Measurements from ENCODE around the gene NOS1AP.

Gene NOS1AP

DNA sequence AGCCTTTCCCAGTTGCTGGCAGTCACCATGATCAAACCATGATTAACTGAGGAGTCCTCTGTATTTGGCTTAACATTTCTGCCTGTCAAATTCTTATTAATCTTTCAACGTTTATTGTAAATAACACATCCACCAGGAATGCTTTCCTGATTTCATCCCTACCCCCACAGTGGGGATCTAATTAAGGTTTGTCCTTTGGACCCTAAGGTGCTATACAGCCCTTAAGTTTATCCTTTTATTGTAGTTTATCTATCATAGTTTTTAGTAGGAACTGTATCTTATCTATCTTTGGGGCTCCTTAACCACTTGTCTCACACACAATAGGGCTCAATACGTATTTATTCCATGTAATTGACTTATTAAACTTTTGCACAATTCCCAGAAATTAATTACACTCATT is 246.2 kb downstream of the NOS1AP start:
- H3K9me3 ChIP-seq (ENCODE audit: low read length): no peaks in the 10 kb centered on the region
- H3K27ac ChIP-seq (ENCODE audit: low read depth, low read length): no peak overlapping the region
- no peak overlapping the region for H3K9ac ChIP-seq (ENCODE audit: low read length)
- no peaks in the 10 kb centered on the region for H3K36me3 ChIP-seq (ENCODE audit: insufficient read depth, low read length)
- H3K4me1 ChIP-seq (ENCODE audit: insufficient read depth, low read length): no peaks in the 10 kb centered on the region
- no peak overlapping the region for H3K4me3 ChIP-seq (ENCODE audit: low read depth in 1 of 2, low read length in 2 of 2)
- no peaks in the 10 kb centered on the region for H3K27me3 ChIP-seq (ENCODE audit: control insufficient read depth in 1 of 2, insufficient read depth in 2 of 2, low read length in 2 of 2)

DNA sequence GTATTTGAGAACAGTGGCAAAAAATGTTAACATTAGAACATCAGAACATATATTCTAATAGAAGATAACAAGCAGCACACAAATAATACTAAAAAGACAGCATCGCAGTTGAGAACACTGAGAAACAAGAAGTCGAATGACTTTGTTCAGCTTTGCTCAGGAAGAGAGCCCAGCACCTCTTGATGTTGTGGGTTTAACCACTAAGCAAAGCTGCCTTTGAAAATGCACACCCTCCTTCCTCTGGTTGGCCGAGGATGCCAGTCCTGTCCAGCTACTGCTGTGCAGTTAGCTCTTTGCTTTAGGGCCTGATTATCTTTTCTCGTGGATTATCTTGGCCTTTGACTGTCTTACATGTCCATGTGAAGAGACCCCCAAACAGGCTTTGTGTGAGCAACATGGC is 246.7 kb downstream of the NOS1AP start:
- Histone ChIP-seq H3K27ac (ENCODE audit: low read depth, low read length) (no peak overlapping the region), H3K4me1 (ENCODE audit: insufficient read depth, low read length) (no peaks in the 10 kb centered on the region), H3K9ac (ENCODE audit: low read length) (no peak overlapping the region), H3K36me3 (ENCODE audit: insufficient read depth, low read length) (no peaks in the 10 kb centered on the region), H3K27me3 (ENCODE audit: control insufficient read depth in 1 of 2, insufficient read depth in 2 of 2, low read length in 2 of 2) (no peaks in the 10 kb centered on the region), H3K9me3 (ENCODE audit: low read length) (no peaks in the 10 kb centered on the region), H3K4me3 (ENCODE audit: low read depth in 1 of 2, low read length in 2 of 2) (no peak overlapping the region)

DNA sequence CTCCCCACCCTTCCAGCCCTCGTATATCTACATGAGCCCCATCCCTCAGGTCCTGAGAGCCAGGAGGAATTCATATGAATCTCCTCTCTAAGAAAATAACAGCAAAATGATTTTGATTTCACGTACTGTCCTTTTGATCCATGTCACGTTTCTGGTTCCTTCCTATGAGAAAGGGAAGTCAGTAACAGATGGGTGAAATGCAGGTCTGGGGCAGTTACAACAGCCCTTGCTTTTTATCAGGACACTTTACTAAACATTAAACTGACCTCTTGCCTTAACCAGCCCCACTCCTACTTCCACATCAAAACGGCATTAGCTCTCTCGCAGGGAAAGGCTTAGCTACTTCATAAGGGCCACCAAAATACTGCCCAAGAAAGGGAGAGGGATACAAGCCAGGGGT is 248.1 kb downstream of the NOS1AP start:
- H3K4me1 ChIP-seq (ENCODE audit: insufficient read depth, low read length): no peaks in the 10 kb centered on the region
- no peaks in the 10 kb centered on the region for H3K36me3 ChIP-seq (ENCODE audit: insufficient read depth, low read length)

DNA sequence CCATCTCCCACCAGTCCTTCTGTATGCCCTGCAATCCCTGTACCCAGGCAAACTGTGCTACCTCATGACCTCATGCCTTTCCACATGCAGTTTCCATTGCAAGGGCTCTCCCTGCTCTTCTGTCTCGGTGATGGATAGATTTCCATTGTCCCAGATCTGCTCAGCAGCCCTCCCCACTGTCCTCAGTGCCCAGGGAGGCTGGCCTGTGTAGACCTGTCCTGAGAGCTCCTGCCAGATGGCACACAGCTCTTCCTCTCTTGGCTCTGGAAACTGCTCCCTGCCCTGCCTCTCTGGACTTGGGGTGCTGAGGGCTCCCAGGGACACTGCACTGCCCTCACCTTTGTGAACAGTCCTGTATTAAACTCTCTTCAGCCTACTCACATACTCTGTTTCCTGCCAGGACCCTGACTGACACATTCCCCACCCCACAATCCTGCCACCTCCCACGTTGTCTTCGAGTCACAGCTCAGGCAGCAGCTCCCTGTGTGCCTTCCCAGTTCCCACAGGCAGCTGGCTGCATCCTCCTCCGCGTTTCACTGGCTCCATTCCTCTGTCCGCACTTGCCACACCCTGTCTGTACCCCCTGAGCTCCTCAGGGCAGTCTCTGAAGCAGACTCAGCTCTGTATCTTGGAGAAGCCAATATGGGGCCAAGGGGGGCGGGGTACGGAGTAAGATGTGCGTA is 250.1 kb downstream of the NOS1AP start:
- no peaks in the 10 kb centered on the region for H3K27me3 ChIP-seq (ENCODE audit: control insufficient read depth in 1 of 2, insufficient read depth in 2 of 2, low read length in 2 of 2)
- H3K27ac ChIP-seq (ENCODE audit: low read depth, low read length): no peak overlapping the region
- H3K4me3 ChIP-seq (ENCODE audit: low read depth in 1 of 2, low read length in 2 of 2): no peak overlapping the region
- no peaks in the 10 kb centered on the region for H3K9me3 ChIP-seq (ENCODE audit: low read length)
- H3K4me1 ChIP-seq (ENCODE audit: insufficient read depth, low read length): no peaks in the 10 kb centered on the region
- H3K36me3 ChIP-seq (ENCODE audit: insufficient read depth, low read length): no peaks in the 10 kb centered on the region
- H3K9ac ChIP-seq (ENCODE audit: low read length): no peak overlapping the region

More for the DNA sequence above, 248.1 kb downstream of the NOS1AP start:
- Histone ChIP-seq H3K4me3 (ENCODE audit: low read depth in 1 of 2, low read length in 2 of 2) (no peak overlapping the region), H3K9me3 (ENCODE audit: low read length) (no peaks in the 10 kb centered on the region), H3K27me3 (ENCODE audit: control insufficient read depth in 1 of 2, insufficient read depth in 2 of 2, low read length in 2 of 2) (no peaks in the 10 kb centered on the region), H3K9ac (ENCODE audit: low read length) (no peak overlapping the region), H3K27ac (ENCODE audit: low read depth, low read length) (no peak overlapping the region)

DNA sequence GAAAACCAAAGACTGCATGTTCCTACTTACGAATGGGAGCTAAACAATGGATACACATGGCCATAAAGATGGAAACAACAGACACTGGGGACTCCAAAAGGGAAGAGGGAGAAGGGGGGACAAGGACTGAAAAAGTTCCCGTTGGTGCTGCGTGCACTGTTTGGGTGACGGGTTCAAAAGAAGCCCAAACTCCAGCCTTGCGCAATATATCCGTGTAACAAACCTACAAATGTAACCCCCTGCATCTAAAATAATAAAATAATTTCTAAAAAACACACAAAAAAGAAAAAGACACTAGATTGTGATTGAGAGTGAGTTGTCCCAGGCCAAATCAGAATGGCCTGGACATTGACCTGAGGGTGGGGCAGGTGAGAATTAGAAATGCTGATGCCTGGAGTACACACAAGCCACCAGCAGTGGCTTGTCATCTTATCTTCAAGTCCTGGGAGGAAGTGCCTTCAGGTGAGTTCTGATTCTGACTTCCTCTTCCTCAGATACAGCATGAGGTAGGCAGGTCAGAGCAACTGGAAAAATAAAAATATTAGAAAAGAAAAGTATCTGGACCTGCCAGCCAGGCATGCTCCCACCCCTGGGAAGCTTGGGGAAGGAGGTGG is 252.4 kb downstream of the NOS1AP start:
- H3K36me3 ChIP-seq (ENCODE audit: insufficient read depth, low read length): no peaks in the 10 kb centered on the region
- H3K27me3 ChIP-seq (ENCODE audit: control insufficient read depth in 1 of 2, insufficient read depth in 2 of 2, low read length in 2 of 2): no peaks in the 10 kb centered on the region
- H3K27ac ChIP-seq (ENCODE audit: low read depth, low read length): no peak overlapping the region
- no peaks in the 10 kb centered on the region for H3K9me3 ChIP-seq (ENCODE audit: low read length)
- H3K4me3 ChIP-seq (ENCODE audit: low read depth in 1 of 2, low read length in 2 of 2): no peak overlapping the region
- H3K4me1 ChIP-seq (ENCODE audit: insufficient read depth, low read length): no peaks in the 10 kb centered on the region
- H3K9ac ChIP-seq (ENCODE audit: low read length): no peak overlapping the region

DNA sequence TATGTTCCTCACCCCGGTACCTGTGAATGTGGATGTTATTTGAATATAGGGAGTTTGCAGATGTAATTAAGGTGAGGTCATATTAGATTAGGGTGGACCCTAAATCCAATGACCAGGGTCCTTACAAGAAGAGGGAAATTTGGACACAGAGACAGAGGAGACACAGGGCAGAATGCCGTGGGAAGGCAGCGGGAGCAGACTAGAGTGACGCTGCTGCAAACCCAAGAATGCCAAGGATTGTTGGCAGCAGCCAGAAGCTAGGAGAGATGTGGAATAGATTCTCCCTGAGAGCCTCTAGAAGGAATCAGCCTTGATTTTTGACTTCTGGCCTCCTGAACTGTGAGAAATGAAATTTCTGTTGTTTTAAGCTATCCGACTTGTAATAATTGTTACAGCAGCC is 253.5 kb downstream of the NOS1AP start:
- H3K27me3 ChIP-seq (ENCODE audit: control insufficient read depth in 1 of 2, insufficient read depth in 2 of 2, low read length in 2 of 2): no peaks in the 10 kb centered on the region
- H3K9ac ChIP-seq (ENCODE audit: low read length): no peak overlapping the region
- no peaks in the 10 kb centered on the region for H3K36me3 ChIP-seq (ENCODE audit: insufficient read depth, low read length)
- no peak overlapping the region for H3K4me3 ChIP-seq (ENCODE audit: low read depth in 1 of 2, low read length in 2 of 2)
- no peaks in the 10 kb centered on the region for H3K4me1 ChIP-seq (ENCODE audit: insufficient read depth, low read length)
- H3K9me3 ChIP-seq (ENCODE audit: low read length): no peaks in the 10 kb centered on the region
- H3K27ac ChIP-seq (ENCODE audit: low read depth, low read length): no peak overlapping the region

DNA sequence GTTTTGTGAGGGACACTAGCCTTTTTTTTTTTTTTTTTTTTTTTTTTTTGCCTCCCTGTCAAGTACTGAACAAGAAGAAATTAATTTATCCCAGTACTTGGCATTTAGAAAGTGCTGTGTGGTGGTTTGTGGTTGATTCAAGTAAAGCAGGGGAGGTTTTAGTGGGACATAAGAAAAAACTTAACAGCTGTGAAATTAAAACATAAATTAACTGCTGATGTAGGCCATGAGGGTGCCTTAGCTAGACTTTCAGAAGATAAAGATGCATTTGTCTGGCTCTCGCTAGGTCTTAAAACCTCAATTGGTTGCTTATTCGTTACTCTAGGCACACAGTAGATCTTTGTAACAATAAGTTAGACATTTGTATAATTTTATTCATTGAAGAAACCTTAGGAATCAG is 254.9 kb downstream of the NOS1AP start:
- H3K36me3 ChIP-seq (ENCODE audit: insufficient read depth, low read length): no peaks in the 10 kb centered on the region
- no peaks in the 10 kb centered on the region for H3K9me3 ChIP-seq (ENCODE audit: low read length)

DNA sequence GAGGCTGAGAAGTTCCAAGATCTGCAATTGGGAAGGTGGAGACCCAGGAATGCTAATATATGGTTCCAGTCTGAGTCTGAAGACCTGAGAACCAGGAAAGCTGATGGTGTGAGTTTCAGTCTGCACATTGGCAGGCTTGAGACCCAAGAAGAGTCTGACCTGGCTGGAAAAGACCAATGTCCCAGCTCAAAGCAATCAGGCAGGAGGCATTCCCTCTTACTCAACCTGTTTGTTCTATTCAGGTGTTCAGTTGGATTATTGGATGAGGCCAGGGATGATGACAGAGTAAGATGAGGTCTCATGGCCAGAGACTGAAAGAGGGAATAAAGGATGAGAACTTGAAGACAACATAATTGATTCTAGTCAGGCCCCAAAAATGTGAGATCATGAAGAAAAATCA is 257.1 kb downstream of the NOS1AP start:
- no peak overlapping the region for H3K9ac ChIP-seq (ENCODE audit: low read length)
- no peaks in the 10 kb centered on the region for H3K36me3 ChIP-seq (ENCODE audit: insufficient read depth, low read length)
- no peaks in the 10 kb centered on the region for H3K9me3 ChIP-seq (ENCODE audit: low read length)
- H3K4me3 ChIP-seq (ENCODE audit: low read depth in 1 of 2, low read length in 2 of 2): no peak overlapping the region
- no peak overlapping the region for H3K27ac ChIP-seq (ENCODE audit: low read depth, low read length)
- no peaks in the 10 kb centered on the region for H3K4me1 ChIP-seq (ENCODE audit: insufficient read depth, low read length)
- H3K27me3 ChIP-seq (ENCODE audit: control insufficient read depth in 1 of 2, insufficient read depth in 2 of 2, low read length in 2 of 2): no peaks in the 10 kb centered on the region

More for the DNA sequence above, 254.9 kb downstream of the NOS1AP start:
- Histone ChIP-seq H3K9ac (ENCODE audit: low read length) (no peak overlapping the region), H3K4me3 (ENCODE audit: low read depth in 1 of 2, low read length in 2 of 2) (no peak overlapping the region), H3K27me3 (ENCODE audit: control insufficient read depth in 1 of 2, insufficient read depth in 2 of 2, low read length in 2 of 2) (no peaks in the 10 kb centered on the region), H3K4me1 (ENCODE audit: insufficient read depth, low read length) (no peaks in the 10 kb centered on the region), H3K27ac (ENCODE audit: low read depth, low read length) (no peak overlapping the region)

DNA sequence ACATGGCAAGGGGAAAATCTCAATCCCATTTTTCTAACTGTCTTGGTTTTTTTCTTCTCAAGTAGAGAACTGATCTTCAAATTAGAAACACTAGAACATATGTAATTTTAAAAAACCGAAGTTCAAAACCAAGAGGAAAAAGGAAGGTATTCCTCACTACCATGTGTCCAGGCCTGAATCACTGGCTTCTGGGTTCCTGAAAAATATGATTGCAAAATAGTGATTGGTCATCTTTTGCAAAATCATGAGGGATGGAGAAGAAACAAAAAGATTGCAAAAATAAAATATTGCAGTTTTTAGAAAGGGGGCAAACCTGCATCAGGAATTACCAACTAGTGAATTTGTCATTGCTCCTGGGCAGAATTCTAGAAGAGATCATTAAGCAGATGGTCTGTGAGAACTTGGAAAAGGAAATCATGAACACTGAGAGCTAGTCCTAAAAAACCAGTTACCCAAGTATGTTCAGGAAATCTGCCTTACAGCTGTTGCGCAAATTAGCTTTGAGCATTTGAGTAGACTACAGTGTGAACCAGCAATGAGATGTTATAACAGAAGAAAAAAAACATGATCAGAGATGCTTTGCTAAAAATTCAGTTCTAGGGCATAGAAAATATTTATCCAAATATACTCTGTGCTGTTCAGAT is 257.8 kb downstream of the NOS1AP start:
- H3K4me1 ChIP-seq (ENCODE audit: insufficient read depth, low read length): no peaks in the 10 kb centered on the region
- H3K36me3 ChIP-seq (ENCODE audit: insufficient read depth, low read length): no peaks in the 10 kb centered on the region
- no peak overlapping the region for H3K4me3 ChIP-seq (ENCODE audit: low read depth in 1 of 2, low read length in 2 of 2)
- H3K9me3 ChIP-seq (ENCODE audit: low read length): no peaks in the 10 kb centered on the region
- no peaks in the 10 kb centered on the region for H3K27me3 ChIP-seq (ENCODE audit: control insufficient read depth in 1 of 2, insufficient read depth in 2 of 2, low read length in 2 of 2)
- no peak overlapping the region for H3K9ac ChIP-seq (ENCODE audit: low read length)
- H3K27ac ChIP-seq (ENCODE audit: low read depth, low read length): no peak overlapping the region

DNA sequence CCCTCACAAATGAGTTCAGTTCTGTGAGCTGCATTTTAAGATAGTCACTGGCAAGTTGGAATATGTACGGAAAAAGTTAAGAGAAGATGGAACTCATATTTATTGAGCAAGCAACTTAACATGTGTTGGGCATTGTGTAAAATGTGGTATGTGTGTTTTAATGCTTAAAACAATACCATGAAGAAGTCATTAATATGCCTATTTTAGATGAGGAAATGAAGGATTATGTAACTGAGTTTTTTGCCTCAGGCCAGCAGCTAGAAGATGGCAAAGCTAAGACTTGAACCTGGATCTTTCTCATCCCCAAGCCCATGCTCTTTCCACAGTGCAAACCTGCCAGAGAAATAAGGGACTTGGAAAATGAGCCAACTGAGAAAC is 258.3 kb downstream of the NOS1AP start:
- Histone ChIP-seq H3K9me3 (ENCODE audit: low read length) (no peaks in the 10 kb centered on the region), H3K4me3 (ENCODE audit: low read depth in 1 of 2, low read length in 2 of 2) (no peak overlapping the region), H3K27me3 (ENCODE audit: control insufficient read depth in 1 of 2, insufficient read depth in 2 of 2, low read length in 2 of 2) (no peaks in the 10 kb centered on the region), H3K4me1 (ENCODE audit: insufficient read depth, low read length) (no peaks in the 10 kb centered on the region), H3K36me3 (ENCODE audit: insufficient read depth, low read length) (no peaks in the 10 kb centered on the region), H3K9ac (ENCODE audit: low read length) (no peak overlapping the region), H3K27ac (ENCODE audit: low read depth, low read length) (no peak overlapping the region)

DNA sequence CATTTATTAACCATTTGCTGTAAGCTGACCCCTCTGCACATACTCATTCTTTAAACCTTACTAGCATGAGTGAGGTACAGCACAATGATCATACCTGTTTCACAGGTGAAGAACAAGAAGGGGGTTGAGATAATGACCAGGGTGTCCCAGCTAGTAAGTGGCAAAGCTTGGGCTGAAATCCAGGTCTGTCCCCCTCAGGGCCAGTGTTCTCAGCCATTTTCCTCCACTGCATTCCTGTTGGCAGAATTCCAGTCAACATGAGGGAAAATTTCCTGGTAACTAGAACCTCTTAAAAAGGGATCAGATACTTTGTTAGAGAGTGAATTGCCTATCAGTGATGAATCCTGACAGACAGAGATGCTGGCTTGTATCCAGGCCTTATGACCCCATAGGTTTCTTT is 259.0 kb downstream of the NOS1AP start:
- Histone ChIP-seq H3K36me3 (ENCODE audit: insufficient read depth, low read length) (no peaks in the 10 kb centered on the region), H3K4me1 (ENCODE audit: insufficient read depth, low read length) (no peaks in the 10 kb centered on the region), H3K27ac (ENCODE audit: low read depth, low read length) (no peak overlapping the region), H3K27me3 (ENCODE audit: control insufficient read depth in 1 of 2, insufficient read depth in 2 of 2, low read length in 2 of 2) (no peaks in the 10 kb centered on the region), H3K9ac (ENCODE audit: low read length) (no peak overlapping the region), H3K9me3 (ENCODE audit: low read length) (no peaks in the 10 kb centered on the region), H3K4me3 (ENCODE audit: low read depth in 1 of 2, low read length in 2 of 2) (no peak overlapping the region)

DNA sequence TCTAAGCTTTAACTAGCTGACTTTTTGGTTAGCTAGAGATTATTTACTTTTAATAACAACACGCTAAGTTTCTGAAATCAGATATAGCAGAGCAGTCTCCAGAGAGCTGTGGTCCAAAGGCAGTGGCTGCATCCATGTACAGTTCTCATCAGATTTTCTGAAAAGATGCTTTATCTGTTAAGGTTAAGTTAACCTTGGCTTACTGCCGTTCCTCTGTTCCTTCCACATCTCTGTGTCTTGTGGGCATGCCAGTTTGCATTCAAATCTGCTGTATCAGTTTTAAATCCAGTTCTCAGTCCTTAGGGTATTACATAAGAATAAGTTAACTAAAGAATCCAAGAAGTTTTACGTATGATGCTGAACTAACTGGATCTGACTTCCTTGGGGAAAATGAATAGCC is 260.3 kb downstream of the NOS1AP start:
- no peak overlapping the region for H3K9ac ChIP-seq (ENCODE audit: low read length)
- no peak overlapping the region for H3K27ac ChIP-seq (ENCODE audit: low read depth, low read length)
- no peak overlapping the region for H3K4me3 ChIP-seq (ENCODE audit: low read depth in 1 of 2, low read length in 2 of 2)
- no peaks in the 10 kb centered on the region for H3K27me3 ChIP-seq (ENCODE audit: control insufficient read depth in 1 of 2, insufficient read depth in 2 of 2, low read length in 2 of 2)
- no peaks in the 10 kb centered on the region for H3K9me3 ChIP-seq (ENCODE audit: low read length)
- H3K36me3 ChIP-seq (ENCODE audit: insufficient read depth, low read length): no peaks in the 10 kb centered on the region
- no peaks in the 10 kb centered on the region for H3K4me1 ChIP-seq (ENCODE audit: insufficient read depth, low read length)
